HAP-1 (cell line): Measurements from ENCODE around the gene CPNE7.

ENCODE experiments used
- DNase-seq, 2 experiments: peaks; one replicate each; pipeline ENCODE4 v3.0.0-alpha.2; 2016 to 2020; ENCODE audit warnings: low spot score in 2 of 2
- H3K27me3 ChIP-seq: fragments of 250-450 bp; sonication (Bioruptor Pico); 2 replicates; pipeline ENCODE4 v1.5.1; 2020; ENCODE audit warnings: low read depth, mild to moderate bottlenecking, moderate library complexity
- H3K36me3 ChIP-seq: fragments of 250-450 bp; sonication (Bioruptor Pico); replicated peaks from 2 replicates; pipeline ENCODE4 v1.5.1; 2020; ENCODE audit warnings: mild to moderate bottlenecking
- H3K4me1 ChIP-seq: fragments of 250-450 bp; sonication (Bioruptor Pico); 2 replicates; pipeline ENCODE4 v1.5.1; 2020; ENCODE audit warnings: mild to moderate bottlenecking
- H3K4me3 ChIP-seq: fragments of 250-450 bp; sonication (Bioruptor Pico); 2 replicates; pipeline ENCODE4 v1.5.1; 2020; ENCODE audit warnings: mild to moderate bottlenecking, moderate library complexity
- H3K9me3 ChIP-seq: fragments of 250-450 bp; sonication (Bioruptor Pico); 2 replicates; pipeline ENCODE4 v1.5.1; 2020; ENCODE audit warnings: mild to moderate bottlenecking, moderate library complexity
- in situ Hi-C: fragments of 300-500 bp; cut with MboI; formaldehyde crosslinking; loops from 3 replicates; pipeline ENCODE4 v1.14.3; 2020; ENCODE audit warnings: low sequenced_read_pairs, inconsistent platforms, mixed read lengths

CPNE7 gene

GRCh38 chr16:89613954-89614459 lies 38.4 kb downstream of the CPNE7 start:
- H3K36me3 ChIP-seq, result no peaks in the 10 kb centered on the region

GRCh38 chr16:89615176-89615575 lies 39.6 kb downstream of the CPNE7 start:
- Histone ChIP-seq H3K4me1 (no peaks in the 10 kb centered on the region), H3K27me3 (no peaks in the 10 kb centered on the region)
- no peak for DNase-seq

More at GRCh38 chr16:89613954-89614459, 38.4 kb downstream of the CPNE7 start:
- no peaks in the 10 kb centered on the region for H3K4me1 ChIP-seq
- no peak overlapping the region for H3K4me3 ChIP-seq
- no peak for DNase-seq
- no peaks in the 10 kb centered on the region for H3K9me3 ChIP-seq
- in situ Hi-C loops, result no loop called here
- no peaks in the 10 kb centered on the region for H3K27me3 ChIP-seq

GRCh38 chr16:89615596-89616090 lies 40.1 kb downstream of the CPNE7 start:
- in situ Hi-C loops, result no loop called here
- DNase-seq, result peak in 1 of 2 experiments; percentile 85
- Histone ChIP-seq H3K9me3 (no peaks in the 10 kb centered on the region), H3K4me1 (no peaks in the 10 kb centered on the region), H3K36me3 (no peaks in the 10 kb centered on the region), H3K27me3 (no peaks in the 10 kb centered on the region), H3K4me3 (no peak overlapping the region)

More at GRCh38 chr16:89615176-89615575, 39.6 kb downstream of the CPNE7 start:
- H3K4me3 ChIP-seq, result no peak overlapping the region
- in situ Hi-C loops, result no loop called here
- no peaks in the 10 kb centered on the region for H3K9me3 ChIP-seq
- no peaks in the 10 kb centered on the region for H3K36me3 ChIP-seq

- Histone ChIP-seq H3K36me3 (no peaks in the 10 kb centered on the region), H3K9me3 (no peaks in the 10 kb centered on the region), H3K4me1 (no peaks in the 10 kb centered on the region), H3K27me3 (no peaks in the 10 kb centered on the region), H3K4me3 (no peak overlapping the region)
- in situ Hi-C loops, result no loop called here
- no peak for DNase-seq
Observed at GRCh38 chr16:89616623-89617022, 41.1 kb downstream of the CPNE7 start.

DNA sequence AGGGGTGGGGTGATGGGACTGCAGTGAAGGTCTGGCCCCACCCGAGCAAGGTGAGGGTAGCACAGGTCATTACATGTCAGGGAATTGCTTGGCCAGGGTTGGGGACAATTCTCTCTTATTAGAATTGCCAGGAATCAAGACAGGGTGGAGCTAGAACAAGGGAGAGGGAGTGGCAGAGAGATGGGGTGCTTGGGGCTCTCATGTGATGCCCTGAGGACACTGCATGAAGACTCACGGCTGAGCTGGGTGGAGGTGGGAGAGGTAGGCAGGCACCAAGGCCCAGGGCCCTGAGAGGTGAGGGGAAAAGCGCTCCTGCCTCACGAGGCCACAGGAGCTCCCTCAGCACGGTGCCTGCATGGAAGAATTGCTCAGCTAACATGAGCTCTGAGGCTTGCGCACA lies 41.5 kb downstream of the CPNE7 start:
- no peak for DNase-seq
- in situ Hi-C loops, result no loop called here
- no peaks in the 10 kb centered on the region for H3K27me3 ChIP-seq
- H3K36me3 ChIP-seq, result no peaks in the 10 kb centered on the region
- no peak overlapping the region for H3K4me3 ChIP-seq
- no peaks in the 10 kb centered on the region for H3K9me3 ChIP-seq
- no peaks in the 10 kb centered on the region for H3K4me1 ChIP-seq

DNA sequence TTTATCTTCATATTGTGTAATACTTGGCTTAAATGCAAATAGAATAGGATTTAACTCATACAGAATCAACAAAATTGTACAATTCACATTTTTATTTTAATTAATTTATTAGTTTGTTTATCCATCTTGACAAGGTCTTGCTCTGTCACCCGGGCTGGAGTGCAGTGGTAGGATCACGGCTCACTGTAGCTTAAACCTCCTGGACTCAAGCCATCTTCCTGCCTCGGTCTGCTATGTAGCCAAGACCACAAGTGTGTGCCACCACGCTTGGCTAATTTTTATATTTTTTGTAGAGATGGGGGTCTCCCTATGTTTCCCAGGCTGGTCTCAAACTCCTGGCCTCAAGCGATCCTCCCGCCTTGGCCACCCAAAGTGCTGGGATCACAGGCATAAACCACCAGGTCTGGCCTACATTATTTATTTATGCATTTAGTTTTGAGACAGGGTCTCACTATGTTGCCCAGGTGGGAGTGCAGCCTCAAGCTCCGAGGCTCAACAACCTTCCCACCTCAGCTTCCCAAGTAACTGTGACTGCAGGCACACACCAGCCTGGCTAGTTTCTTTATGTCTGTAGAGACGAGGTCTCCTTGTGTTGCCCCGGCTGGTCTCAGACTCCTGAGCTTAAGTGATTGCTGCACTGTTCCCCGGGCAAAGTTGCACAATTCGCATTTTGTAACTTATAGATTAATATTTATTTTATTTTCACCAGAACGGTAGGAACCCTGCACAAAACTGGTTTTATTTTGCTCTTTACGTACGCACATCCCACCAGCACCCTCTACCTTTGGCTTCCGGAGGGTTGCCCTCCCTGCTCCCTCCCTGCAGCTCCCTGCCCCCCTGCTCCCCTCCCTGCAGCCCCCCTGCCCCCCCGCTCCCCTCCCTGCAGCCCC lies 42.8 kb downstream of the CPNE7 start:
- DNase-seq, result no peak
- no peaks in the 10 kb centered on the region for H3K9me3 ChIP-seq
- in situ Hi-C loops, result no loop called here
- no peaks in the 10 kb centered on the region for H3K4me1 ChIP-seq
- H3K27me3 ChIP-seq, result no peaks in the 10 kb centered on the region
- no peaks in the 10 kb centered on the region for H3K36me3 ChIP-seq
- H3K4me3 ChIP-seq, result no peak overlapping the region

- H3K36me3 ChIP-seq, result no peaks in the 10 kb centered on the region
- in situ Hi-C loops, result no loop called here
- no peak for DNase-seq
- no peaks in the 10 kb centered on the region for H3K4me1 ChIP-seq
- peaks cover 4% of the 10 kb centered on the region; the same call in 1 of the 2 replicates for H3K27me3 ChIP-seq
- H3K9me3 ChIP-seq, result no peaks in the 10 kb centered on the region
- H3K4me3 ChIP-seq, result no peak overlapping the region
Observed at GRCh38 chr16:89619840-89620239, 44.3 kb downstream of the CPNE7 start.

DNA sequence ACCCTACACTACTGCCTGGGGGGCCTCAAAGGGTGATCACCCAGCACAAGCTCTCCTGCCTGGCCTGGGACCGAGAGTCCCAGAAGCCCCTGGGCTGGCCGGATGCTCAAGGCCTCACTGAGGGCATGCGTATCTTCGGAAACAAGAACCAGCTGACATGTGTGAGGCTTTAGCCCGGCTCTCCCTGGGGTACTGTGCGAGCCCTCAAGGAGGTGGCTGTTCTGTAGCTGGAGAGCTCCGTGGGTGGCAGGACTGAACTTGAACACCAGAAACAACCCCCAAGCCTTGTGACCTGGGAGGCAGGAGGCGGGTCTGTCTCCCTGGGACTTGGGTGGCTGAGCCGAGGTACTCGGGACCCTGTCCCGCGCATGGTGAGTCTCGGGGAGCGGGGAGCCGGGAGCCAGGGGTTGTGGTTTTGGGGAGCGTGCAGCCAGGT lies 44.9 kb downstream of the CPNE7 start:
- no peak for DNase-seq
- H3K27me3 ChIP-seq, result peaks cover 4% of the 10 kb centered on the region; the same call in 1 of the 2 replicates
- H3K36me3 ChIP-seq, result no peaks in the 10 kb centered on the region
- H3K4me1 ChIP-seq, result no peaks in the 10 kb centered on the region
- no peak overlapping the region for H3K4me3 ChIP-seq
- no peaks in the 10 kb centered on the region for H3K9me3 ChIP-seq
- in situ Hi-C loops, result no loop called here

GRCh38 chr16:89621136-89621697 lies 45.7 kb downstream of the CPNE7 start:
- H3K27me3 ChIP-seq, result peaks cover 4% of the 10 kb centered on the region; the same call in 1 of the 2 replicates
- in situ Hi-C loops, result no loop called here
- no peaks in the 10 kb centered on the region for H3K36me3 ChIP-seq
- DNase-seq, result no peak
- no peaks in the 10 kb centered on the region for H3K9me3 ChIP-seq
- no peaks in the 10 kb centered on the region for H3K4me1 ChIP-seq
- no peak overlapping the region for H3K4me3 ChIP-seq

- Histone ChIP-seq H3K9me3 (no peaks in the 10 kb centered on the region), H3K4me1 (no peaks in the 10 kb centered on the region), H3K27me3 (peaks cover 4% of the 10 kb centered on the region; the same call in 1 of the 2 replicates), H3K4me3 (no peak overlapping the region), H3K36me3 (no peaks in the 10 kb centered on the region)
- in situ Hi-C loops, result no loop called here
- no peak for DNase-seq
Observed at GRCh38 chr16:89621698-89622409, 46.3 kb downstream of the CPNE7 start.

GRCh38 chr16:89623511-89624261 lies 48.1 kb downstream of the CPNE7 start:
- no peaks in the 10 kb centered on the region for H3K36me3 ChIP-seq
- peaks cover 4% of the 10 kb centered on the region; the same call in 1 of the 2 replicates for H3K27me3 ChIP-seq
- no peak for DNase-seq
- no peaks in the 10 kb centered on the region for H3K9me3 ChIP-seq
- no peak overlapping the region for H3K4me3 ChIP-seq
- no peaks in the 10 kb centered on the region for H3K4me1 ChIP-seq
- in situ Hi-C loops, result no loop called here

DNA sequence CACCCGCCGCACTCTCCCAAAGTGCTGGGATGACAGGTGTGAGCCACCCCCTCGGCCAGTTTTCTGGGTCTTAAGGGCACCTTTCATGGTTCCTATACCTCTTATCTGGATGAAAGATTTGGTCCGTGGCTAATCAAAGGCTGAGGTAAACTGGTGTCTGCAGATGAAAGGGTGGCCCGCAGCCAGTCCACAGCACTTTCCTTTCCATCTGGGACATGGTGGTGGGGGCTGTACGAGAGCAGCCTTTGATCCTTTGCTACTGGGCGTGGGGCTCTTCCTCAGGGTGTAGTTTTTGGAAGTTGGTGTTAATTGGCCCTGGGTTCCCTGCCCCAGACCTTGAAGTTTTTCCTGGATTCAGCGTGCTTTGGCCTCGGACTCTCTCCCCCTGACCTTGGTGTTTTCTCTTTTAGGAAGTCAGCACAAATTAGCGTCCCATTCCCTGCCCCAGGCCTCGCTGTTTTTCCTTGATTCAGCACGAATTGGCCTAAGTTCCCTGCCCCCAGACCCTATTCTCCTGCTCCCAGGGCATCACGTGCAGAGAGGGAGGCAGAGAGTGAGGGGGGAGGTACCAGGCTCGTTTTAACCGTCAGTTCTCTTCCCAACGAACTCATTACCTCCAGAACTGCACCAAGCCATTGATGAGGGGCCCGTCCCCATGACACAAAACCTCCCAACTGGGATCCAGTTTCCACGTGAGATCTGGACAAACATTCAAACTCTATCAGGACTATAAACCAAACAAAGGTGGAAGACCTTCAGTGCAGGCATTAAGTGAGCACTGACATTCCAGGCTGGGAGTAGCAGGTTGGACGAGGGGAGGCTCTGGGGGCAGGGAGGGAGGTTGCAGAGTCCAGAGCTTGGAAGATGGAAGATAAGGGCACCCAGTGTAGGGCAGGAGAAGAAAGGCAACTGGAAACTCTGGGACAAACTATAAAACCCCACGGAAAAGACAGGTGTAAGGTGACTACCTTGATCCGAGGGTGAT lies 49.5 kb downstream of the CPNE7 start:
- no peaks in the 10 kb centered on the region for H3K9me3 ChIP-seq
- in situ Hi-C loops, result loop anchor here (25.0 kb wide), 1 partner anchor 88 kb away; no protein-coding TSS in a partner anchor
- H3K4me3 ChIP-seq, result no peak overlapping the region
- no peaks in the 10 kb centered on the region for H3K36me3 ChIP-seq
- DNase-seq, result no peak
- no peaks in the 10 kb centered on the region for H3K4me1 ChIP-seq
- H3K27me3 ChIP-seq, result peaks cover 4% of the 10 kb centered on the region; the same call in 1 of the 2 replicates
